Raji (cell line): Measurements from ENCODE around the gene SEPHS2.

Experiments
- POLR2A ChIP-seq: IDR thresholded peaks from 2 replicates; pipeline ENCODE4 v1.6.1; 2011; ENCODE audit warnings: low read depth, low read length, control low read depth; ENCODE audit not compliant: insufficient read depth

The SEPHS2 gene

DNA sequence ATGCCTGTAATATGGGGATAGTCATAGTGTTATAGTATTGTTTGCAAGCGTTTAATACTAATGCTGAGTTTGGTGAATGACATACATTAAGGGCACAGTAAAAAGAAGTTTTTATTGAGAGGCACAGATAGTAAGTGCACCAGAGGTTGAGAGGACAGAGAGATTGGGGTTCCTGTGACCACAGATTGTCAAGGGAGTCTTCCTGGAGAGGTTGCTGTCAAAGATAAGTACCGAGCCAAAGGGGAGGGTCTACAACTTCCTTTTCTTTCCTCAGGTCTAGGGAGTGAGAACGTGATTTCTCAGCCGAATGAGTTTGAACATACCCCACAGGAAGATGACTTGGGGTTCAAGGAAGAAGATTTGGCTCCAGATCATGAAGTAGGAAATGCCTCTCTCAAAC lies 48.6 kb downstream of the SEPHS2 start:
- TF ChIP-seq POLR2A: no peak

DNA sequence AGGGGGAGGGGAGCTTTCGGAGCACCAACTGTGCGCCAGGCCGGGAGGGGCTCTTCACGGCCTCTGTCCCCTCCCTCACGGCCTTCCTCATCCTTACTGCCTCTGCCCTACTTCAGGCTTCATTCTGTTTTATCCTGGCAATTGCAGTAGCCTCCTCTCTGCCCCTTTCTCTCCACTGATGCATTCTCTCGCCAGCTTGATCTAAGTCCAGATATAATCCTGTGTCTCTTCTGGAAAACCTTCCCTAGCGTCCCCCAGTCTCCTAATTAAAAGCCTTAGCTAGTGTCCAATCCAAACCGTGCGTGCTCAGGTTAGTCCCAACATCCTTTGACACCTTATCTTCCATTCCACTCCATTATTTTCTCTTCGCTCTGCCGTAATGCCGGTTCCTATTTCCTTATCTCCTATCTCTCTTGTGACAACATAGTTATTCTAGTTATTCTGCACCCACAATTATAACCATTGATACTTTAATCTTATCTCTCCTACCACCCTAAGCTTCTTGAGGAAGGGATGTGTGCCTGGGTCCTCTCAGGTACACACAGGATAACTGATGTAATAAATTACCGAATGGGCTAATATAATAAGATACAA lies 49.6 kb downstream of the SEPHS2 start:
- TF ChIP-seq POLR2A: no peak

DNA sequence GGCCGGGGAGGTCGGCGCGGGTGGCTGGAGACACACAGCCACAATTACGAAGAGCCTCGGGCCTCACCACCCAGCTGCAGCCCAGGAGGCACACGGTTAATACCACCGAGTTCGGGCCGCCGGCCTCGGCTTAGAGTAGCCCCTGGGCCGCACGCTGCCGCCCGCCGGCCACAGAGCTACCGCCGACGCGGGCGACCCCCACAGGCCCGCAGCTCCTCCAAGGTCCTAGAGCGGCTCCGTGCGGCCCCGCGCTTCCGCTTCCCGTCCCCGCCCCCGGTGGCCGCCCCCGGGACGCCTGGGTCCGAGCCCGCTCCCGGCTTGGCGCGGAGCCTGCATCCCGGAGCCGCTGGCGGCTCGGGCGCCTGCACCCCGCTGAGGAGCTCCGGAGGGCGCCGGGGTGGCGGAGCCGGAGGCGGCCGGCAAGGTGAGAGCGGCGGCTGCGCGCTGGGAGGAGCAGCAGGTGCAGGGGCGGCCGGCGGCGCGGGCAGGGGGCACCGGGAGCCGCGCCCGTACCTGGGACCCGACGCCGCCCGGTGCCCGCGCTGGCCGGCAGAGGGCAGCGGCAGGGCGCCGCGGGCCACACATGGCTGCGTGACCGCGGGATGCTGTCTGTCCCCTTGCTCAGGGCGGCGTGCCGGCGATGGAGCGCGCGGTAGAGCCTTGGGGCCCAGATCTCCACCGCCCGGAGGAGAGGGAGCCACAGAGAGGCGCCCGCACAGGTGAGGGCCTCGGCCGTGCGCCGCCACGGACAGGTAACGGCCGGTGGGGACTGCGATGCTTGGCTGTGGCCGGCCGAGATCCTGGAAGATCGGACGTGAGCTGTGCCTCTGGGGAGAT lies 50.3 kb downstream of the SEPHS2 start, which contains the start of gene ZNF48:
Gene ZNF48 (plus strand): TSS at position 266 of the 837 bp plus-strand sequence. CDS start 375 bp downstream, at position 641.
- TF ChIP-seq POLR2A: peak; percentile 66

DNA sequence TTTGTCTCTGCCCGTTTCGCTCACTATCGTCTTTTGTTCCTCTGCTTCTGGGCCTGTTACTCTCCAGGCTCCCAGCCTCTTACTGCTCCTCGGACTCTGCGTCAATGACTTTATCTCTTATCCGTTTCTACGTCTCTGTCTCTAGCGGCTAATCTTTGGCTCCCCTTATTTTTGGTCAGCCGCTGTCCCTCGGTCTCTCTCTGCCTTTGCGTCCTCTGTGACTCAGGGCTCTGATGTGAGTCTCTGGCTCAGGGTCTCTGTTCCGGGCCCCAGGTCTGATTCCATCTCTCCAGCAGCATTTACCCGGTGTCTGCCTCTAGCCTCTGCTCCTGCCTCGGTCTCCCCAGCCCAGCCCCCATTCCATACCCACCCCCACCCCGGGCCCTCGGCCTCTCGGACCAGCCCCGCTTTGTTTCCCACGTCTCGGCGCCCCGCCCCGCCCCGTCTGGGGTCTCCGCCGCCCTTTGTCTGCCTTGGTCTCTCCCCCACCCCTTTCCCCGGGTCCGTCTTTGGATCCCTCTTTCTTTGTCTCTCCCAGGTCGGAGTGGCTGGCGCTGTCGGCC lies 51.0 kb downstream of the SEPHS2 start:
- no peak for TF ChIP-seq POLR2A
